PC-9 (cell line): ENCODE results near the gene DIAPH3.

Experiments
- EZH2 ChIP-seq: fragments of 200-600 bp; sonication (generic); IDR thresholded peaks from 2 replicates; pipeline ENCODE4 v1.8.0; 2017; ENCODE audit warnings: antibody characterized with exemption, low read depth
- TF ChIP-seq, protein P1 (sequence below): fragments of 200-600 bp; sonication (generic); conservative IDR thresholded peaks from 2 replicates; pipeline ENCODE4 v1.6.1; 2017; ENCODE audit warnings: mixed run types, antibody characterized with exemption, mild to moderate bottlenecking, moderate library complexity

DNA sequence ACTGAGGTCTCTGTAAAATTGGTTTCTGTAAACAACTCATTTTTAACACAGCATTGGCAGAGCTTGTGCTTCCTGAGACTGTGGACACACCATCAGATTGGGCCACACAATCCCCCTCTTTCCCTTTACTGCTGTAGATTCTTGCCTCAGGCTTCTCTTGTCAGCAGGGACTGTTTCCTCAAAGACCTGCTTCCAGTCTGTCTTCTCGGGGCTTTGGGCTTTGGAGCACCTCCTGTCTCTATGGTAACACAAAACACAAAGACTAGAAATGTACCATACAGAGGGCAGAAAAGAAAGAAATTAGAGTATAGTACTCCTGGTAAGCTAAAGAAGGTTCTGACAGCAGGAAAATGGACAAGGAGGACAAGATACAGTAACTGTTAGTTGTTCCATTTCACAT, 484.5 kb downstream of the DIAPH3 start:
- TF ChIP-seq, protein P1, sequence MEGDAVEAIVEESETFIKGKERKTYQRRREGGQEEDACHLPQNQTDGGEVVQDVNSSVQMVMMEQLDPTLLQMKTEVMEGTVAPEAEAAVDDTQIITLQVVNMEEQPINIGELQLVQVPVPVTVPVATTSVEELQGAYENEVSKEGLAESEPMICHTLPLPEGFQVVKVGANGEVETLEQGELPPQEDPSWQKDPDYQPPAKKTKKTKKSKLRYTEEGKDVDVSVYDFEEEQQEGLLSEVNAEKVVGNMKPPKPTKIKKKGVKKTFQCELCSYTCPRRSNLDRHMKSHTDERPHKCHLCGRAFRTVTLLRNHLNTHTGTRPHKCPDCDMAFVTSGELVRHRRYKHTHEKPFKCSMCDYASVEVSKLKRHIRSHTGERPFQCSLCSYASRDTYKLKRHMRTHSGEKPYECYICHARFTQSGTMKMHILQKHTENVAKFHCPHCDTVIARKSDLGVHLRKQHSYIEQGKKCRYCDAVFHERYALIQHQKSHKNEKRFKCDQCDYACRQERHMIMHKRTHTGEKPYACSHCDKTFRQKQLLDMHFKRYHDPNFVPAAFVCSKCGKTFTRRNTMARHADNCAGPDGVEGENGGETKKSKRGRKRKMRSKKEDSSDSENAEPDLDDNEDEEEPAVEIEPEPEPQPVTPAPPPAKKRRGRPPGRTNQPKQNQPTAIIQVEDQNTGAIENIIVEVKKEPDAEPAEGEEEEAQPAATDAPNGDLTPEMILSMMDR = no peak
- no peak for TF ChIP-seq EZH2
